ENCODE measurements around the gene C16orf89.
A peak's percentile ranks its signal among the peaks of the same experiment; 100 is the strongest.
"Not testable (repeated sequence)": the region's sequence is repeated elsewhere in the genome, so short reads cannot be mapped to it uniquely, and the experiment has no call there.

Gene C16orf89

GRCh38 chr16:5088936-5089335 is 23.2 kb upstream of the C16orf89 start:
- H3K4me3 ChIP-seq (ENCODE audit: low read depth, low read length): not testable (repeated sequence)

GRCh38 chr16:5088086-5088790 is 22.5 kb upstream of the C16orf89 start:
- not testable (repeated sequence) for H3K4me3 ChIP-seq (ENCODE audit: low read depth, low read length)

GRCh38 chr16:5085716-5086115 is 20.0 kb upstream of the C16orf89 start:
- H3K4me3 ChIP-seq (ENCODE audit: low read depth, low read length): not testable (repeated sequence)

- not testable (repeated sequence) for H3K4me3 ChIP-seq (ENCODE audit: low read depth, low read length)
- peak; percentile 77 for TF ChIP-seq CTCF (IDR thresholded peaks at IDR 0.05; ENCODE audit: borderline replicate concordance, insufficient read depth, low read depth, low read length)
These were observed 19.0 kb upstream of the C16orf89 start for GRCh38 chr16:5084802-5085201.

- H3K4me3 ChIP-seq (ENCODE audit: low read depth, low read length): not testable (repeated sequence)
These were observed 18.5 kb upstream of the C16orf89 start for GRCh38 chr16:5084099-5084731.

GRCh38 chr16:5083646-5084045 is 17.9 kb upstream of the C16orf89 start:
- not testable (repeated sequence) for H3K4me3 ChIP-seq (ENCODE audit: low read depth, low read length)

- H3K4me3 ChIP-seq (ENCODE audit: low read depth, low read length): not testable (repeated sequence)
These were observed 15.2 kb upstream of the C16orf89 start for GRCh38 chr16:5080996-5081395.

GRCh38 chr16:5080461-5080860 is 14.7 kb upstream of the C16orf89 start:
- not testable (repeated sequence) for H3K4me3 ChIP-seq (ENCODE audit: low read depth, low read length)

- H3K4me3 ChIP-seq (ENCODE audit: low read depth, low read length): no peak overlapping the region
- TF ChIP-seq CTCF (IDR thresholded peaks at IDR 0.05; ENCODE audit: borderline replicate concordance, insufficient read depth, low read depth, low read length): no peak
These were observed 12.9 kb upstream of the C16orf89 start for GRCh38 chr16:5078626-5079025.

GRCh38 chr16:5077304-5077703 is 11.5 kb upstream of the C16orf89 start:
- TF ChIP-seq CTCF (IDR thresholded peaks at IDR 0.05; ENCODE audit: borderline replicate concordance, insufficient read depth, low read depth, low read length): no peak
- no peak overlapping the region for H3K4me3 ChIP-seq (ENCODE audit: low read depth, low read length)

GRCh38 chr16:5075637-5076036 is 9.9 kb upstream of the C16orf89 start:
- no peak overlapping the region for H3K4me3 ChIP-seq (ENCODE audit: low read depth, low read length)
- TF ChIP-seq CTCF (IDR thresholded peaks at IDR 0.05; ENCODE audit: borderline replicate concordance, insufficient read depth, low read depth, low read length): no peak

- not testable (repeated sequence) for H3K4me3 ChIP-seq (ENCODE audit: low read depth, low read length)
These were observed 8.0 kb upstream of the C16orf89 start for GRCh38 chr16:5073771-5074170.

Data from GM12875 (cell line).